ENCODE data around the gene AUTS2.

AUTS2 gene

DNA sequence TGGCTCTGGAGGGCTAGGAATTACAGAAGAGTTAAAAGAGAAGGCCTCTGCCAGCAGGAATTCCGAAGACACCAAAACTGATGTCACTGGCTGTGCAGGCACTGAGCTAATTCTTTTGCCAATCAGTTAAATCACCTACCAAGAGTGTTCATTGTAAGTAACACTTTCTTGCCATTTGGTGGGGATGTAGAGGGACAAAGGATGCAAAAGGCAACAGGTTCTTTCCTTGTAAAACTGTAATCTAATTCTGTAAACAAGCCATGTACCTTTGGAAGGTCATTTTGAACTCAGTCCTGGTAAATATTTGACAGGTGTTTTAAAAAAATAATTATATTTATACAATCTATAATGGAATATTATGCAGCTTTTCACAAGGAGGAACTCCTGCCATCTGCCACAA, 438.4 kb downstream of the AUTS2 start:
- H3K4me3 ChIP-seq (ENCODE audit: low read depth, low read length): no peak overlapping the region
- TF ChIP-seq CTCF (IDR thresholded peaks at IDR 0.05; ENCODE audit: low read depth, low read length): no peak

GRCh38 chr7:70037171-70037933, 439.1 kb downstream of the AUTS2 start:
- TF ChIP-seq CTCF (IDR thresholded peaks at IDR 0.05; ENCODE audit: low read depth, low read length): no peak
- no peak overlapping the region for H3K4me3 ChIP-seq (ENCODE audit: low read depth, low read length)

DNA sequence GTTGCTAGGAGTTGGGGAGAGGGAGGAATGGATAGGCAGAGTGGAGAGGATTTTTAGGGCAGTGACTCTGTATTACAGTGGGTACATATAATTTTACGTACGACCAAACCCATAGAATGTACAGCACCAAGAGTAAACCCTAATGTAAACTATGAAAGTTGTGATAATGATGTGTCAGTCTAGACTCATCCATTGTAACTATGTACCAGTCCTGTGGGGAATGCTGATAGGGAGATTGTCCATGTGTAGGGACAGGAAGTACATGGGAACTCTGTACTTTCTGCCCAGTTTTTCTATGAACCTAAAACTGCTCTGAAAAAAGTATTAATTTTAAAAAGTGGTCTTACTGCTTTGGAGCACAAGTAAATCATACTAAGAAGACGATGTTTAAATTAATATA, 441.8 kb downstream of the AUTS2 start:
- TF ChIP-seq CTCF (IDR thresholded peaks at IDR 0.05; ENCODE audit: low read depth, low read length): no peak
- no peak overlapping the region for H3K4me3 ChIP-seq (ENCODE audit: low read depth, low read length)

DNA sequence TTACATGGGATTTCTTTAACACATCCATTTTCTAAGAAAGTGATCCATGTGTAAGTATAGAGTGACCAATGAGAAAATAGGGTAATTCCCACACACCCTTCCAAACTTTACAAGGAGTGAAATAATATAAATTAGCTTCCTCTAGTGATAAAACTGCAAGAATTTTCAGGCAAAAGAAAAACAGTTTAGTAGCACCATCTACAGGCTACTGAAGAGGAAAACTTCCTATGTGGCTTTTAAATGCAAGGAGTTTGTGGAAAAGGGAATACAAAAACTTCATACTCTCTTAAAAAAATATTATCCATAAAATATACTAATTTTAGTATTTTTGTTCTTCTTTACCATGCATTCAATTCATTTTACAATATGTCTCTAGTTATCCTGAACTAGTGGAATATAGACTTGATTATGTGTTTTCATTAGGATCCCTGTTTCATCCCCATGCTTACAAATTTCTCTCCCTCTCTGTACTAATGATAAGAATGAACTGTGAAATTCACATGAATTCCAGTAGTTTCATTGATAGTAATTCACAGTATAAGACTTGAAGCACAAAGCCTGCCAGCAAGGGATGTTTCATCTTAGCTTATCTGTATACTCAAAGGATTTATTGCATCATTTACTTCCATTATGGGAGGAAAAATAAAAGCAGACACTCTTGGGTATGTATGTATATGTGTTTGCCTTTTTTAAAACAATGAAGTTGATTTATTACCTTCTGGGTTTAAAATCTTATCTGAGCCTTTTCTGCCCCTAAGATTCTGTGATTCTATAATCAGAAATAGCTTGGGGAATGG, 442.9 kb downstream of the AUTS2 start:
- no peak overlapping the region for H3K4me3 ChIP-seq (ENCODE audit: low read depth, low read length)
- TF ChIP-seq CTCF (IDR thresholded peaks at IDR 0.05; ENCODE audit: low read depth, low read length): no peak

- no peak for TF ChIP-seq CTCF (IDR thresholded peaks at IDR 0.05; ENCODE audit: low read depth, low read length)
- H3K4me3 ChIP-seq (ENCODE audit: low read depth, low read length): no peak overlapping the region
These were observed 444.3 kb downstream of the AUTS2 start for GRCh38 chr7:70042533-70042932.

DNA sequence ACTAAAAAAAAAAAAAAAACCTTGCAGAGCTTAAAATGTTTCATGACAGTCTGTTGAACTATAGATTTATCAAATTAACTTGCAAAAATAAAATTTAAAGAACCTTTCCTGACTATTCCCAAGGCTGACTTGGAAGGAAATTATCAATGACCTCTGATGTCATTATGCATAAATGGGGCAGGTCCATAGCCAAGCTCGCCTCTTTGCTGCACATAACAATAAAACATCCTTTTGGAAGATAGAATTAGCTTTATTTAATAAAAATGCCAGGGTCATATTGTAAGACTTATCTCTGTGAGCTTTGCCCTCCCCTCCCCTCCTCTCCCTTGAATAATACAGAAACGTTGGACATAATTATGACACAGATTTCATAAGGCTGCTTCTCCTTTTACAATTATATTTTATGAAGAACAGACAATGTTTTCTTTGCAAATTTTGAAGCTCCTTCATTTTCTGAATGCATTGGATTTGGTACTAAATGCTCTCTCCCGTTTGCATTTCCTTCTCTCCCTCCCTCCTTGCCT, 444.8 kb downstream of the AUTS2 start:
- no peak for TF ChIP-seq CTCF (IDR thresholded peaks at IDR 0.05; ENCODE audit: low read depth, low read length)
- H3K4me3 ChIP-seq (ENCODE audit: low read depth, low read length): no peak overlapping the region

GRCh38 chr7:70044064-70044463, 445.8 kb downstream of the AUTS2 start:
- no peak for TF ChIP-seq CTCF (IDR thresholded peaks at IDR 0.05; ENCODE audit: low read depth, low read length)
- H3K4me3 ChIP-seq (ENCODE audit: low read depth, low read length): no peak overlapping the region
